Measurements from ENCODE around the gene DNAJB1. TPM values are rescaled to one million over a fixed set of nuclear protein-coding genes. Genes with fewer than 3 reads are reported as not detected.

DNAJB1 gene
- total RNA-seq, 1 experiment from 2014 or later = 77.7 TPM

- no CpG with 5 or more reads among the region's 6 CpGs for WGBS (ENCODE audit: extremely low coverage, insufficient read length, low lambda C conversion rate)
- H3K4me2 ChIP-seq (ENCODE audit: insufficient read depth, insufficient read length, low read length) = no peak overlapping the region
These were observed 20.8 kb downstream of the DNAJB1 start for GRCh38 chr19:14497228-14497921.

More at GRCh38 chr19:14497228-14497921, 20.8 kb downstream of the DNAJB1 start:
- Histone ChIP-seq H3K79me2 (ENCODE audit: insufficient read depth, low read length) (peaks cover 2% of the 10 kb centered on the region; the same call in 1 of the 2 replicates), H3K18ac (ENCODE audit: insufficient read length, low read depth, low read length) (no peak overlapping the region), H3K56ac (ENCODE audit: insufficient read length, low read depth, low read length) (no peak overlapping the region), H2BK20ac (ENCODE audit: low read depth, low read length, poor library complexity, severe bottlenecking) (no peak overlapping the region), H3K23ac (ENCODE audit: insufficient read length, low read depth, low read length) (no peak overlapping the region), H2AK5ac (ENCODE audit: insufficient read length, low read length) (no peak overlapping the region), H2BK12ac (ENCODE audit: insufficient read length, low read depth, low read length) (no peak overlapping the region), H3T11ph (ENCODE audit: low read length) (no peak overlapping the region), H3K9me3 (ENCODE audit: control insufficient read depth, low read depth, low read length) (no peaks in the 10 kb centered on the region), H4K5ac (ENCODE audit: insufficient read length, low read depth, low read length) (no peak overlapping the region), H3K9ac (ENCODE audit: extremely low read depth, insufficient read length, low read length) (no peak overlapping the region), H4K20me1 (ENCODE audit: control insufficient read depth, insufficient read depth, insufficient read length) (no peaks in the 10 kb centered on the region), H3K23me2 (ENCODE audit: insufficient read length, low read depth, low read length, poor library complexity, severe bottlenecking) (peaks cover 4% of the 10 kb centered on the region), H3K27ac (ENCODE audit: insufficient read length, low read depth, low read length) (no peak overlapping the region), H3K14ac (ENCODE audit: insufficient read depth, low read length) (no peak overlapping the region; the same call in 1 of the 2 replicates), H3K4me1 (ENCODE audit: insufficient read depth, low read length) (peaks cover 4% of the 10 kb centered on the region; the same call in 1 of the 2 replicates), H2AFZ (ENCODE audit: low read length) (no peak overlapping the region), H2BK120ac (ENCODE audit: low read depth, low read length, poor library complexity, severe bottlenecking) (no peak overlapping the region), H4K8ac (replicated peaks; ENCODE audit: insufficient read length, low read depth, low read length) (no peak overlapping the region), H3K79me1 (ENCODE audit: insufficient read depth, low read depth, low read length, poor library complexity, severe bottlenecking) (peaks cover 3% of the 10 kb centered on the region), H3K4ac (ENCODE audit: low read depth, low read length) (no peak overlapping the region), H2BK5ac (ENCODE audit: insufficient read length, low read length) (no peak overlapping the region), H2BK15ac (ENCODE audit: low read depth, low read length) (no peak overlapping the region), H3K27me3 (ENCODE audit: insufficient read depth, low read length) (no peaks in the 10 kb centered on the region), H4K91ac (ENCODE audit: insufficient read length, low read depth, low read length) (no peak overlapping the region)
- Mint-ChIP-seq H3K9me3 (no peaks in the 10 kb centered on the region), H3K27me3 (ENCODE audit: low read depth) (no peaks in the 10 kb centered on the region; the same call in none of the 2 replicates), H3K4me3 (peak overlapping the region in 1 of 2 experiments; percentile 94; a peak in 1 of 5 replicates), H3K4me1 (peaks cover 22% of the 10 kb centered on the region in 2 experiments), H3K27ac (peak overlapping the region in 2 of 3 experiments; percentile 42 to 55; a peak in 1 of 7 replicates), H3K36me3 (ENCODE audit: insufficient read depth in 1 of 3, low read depth in 3 of 3) (peaks cover 9 to 15% (median 13%) of the 10 kb centered on the region in 3 experiments; a peak in 6 of 7 replicates)
- no peak for DNase-seq
- no peak for TF ChIP-seq CTCF (conservative IDR thresholded peaks at IDR 0.05)

Measured in H9 (cell line).